ENCODE data around the gene DSCAML1.
A peak's percentile ranks its signal among the peaks of the same experiment; 100 is the strongest.

Gene DSCAML1

DNA sequence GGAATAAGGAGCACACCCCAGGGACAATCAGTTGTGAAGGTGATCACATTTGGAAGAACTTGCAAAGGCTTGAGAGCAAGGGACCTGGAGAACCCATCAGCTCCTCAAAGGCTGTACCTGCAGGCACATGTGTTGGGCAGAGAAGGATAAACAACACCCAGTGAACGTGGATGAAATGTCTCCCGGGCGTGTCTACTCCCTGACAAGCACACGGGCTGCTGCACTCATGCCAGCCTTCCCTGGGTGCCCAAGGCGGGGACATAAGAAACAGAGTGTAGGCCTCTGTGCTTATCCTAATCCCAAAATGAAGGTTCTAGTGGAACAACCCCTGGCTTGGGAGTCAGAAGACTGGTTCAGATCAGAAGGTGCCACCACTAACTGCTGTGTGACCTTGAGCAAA lies 46.7 kb downstream of the DSCAML1 start:
- DNase-seq, result no peak

DNA sequence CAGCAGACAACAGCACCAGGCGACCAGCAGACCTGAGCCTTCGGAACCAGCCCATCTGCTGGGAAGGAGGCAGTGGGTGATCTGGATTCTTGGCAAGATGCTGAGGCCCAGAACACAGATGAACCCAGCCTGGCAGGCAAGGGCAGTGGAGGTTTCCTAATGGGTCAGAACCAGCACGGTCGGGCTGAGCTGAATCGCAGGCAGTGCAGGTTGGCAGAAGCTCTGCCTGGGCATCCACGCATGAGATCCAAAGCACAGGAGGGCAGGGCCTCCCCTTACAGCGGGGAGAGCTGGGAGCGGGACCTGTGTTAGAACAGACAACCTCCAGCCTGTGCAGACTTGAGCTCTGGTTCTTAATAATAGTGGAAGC lies 47.5 kb downstream of the DSCAML1 start:
- DNase-seq, result no peak

DNA sequence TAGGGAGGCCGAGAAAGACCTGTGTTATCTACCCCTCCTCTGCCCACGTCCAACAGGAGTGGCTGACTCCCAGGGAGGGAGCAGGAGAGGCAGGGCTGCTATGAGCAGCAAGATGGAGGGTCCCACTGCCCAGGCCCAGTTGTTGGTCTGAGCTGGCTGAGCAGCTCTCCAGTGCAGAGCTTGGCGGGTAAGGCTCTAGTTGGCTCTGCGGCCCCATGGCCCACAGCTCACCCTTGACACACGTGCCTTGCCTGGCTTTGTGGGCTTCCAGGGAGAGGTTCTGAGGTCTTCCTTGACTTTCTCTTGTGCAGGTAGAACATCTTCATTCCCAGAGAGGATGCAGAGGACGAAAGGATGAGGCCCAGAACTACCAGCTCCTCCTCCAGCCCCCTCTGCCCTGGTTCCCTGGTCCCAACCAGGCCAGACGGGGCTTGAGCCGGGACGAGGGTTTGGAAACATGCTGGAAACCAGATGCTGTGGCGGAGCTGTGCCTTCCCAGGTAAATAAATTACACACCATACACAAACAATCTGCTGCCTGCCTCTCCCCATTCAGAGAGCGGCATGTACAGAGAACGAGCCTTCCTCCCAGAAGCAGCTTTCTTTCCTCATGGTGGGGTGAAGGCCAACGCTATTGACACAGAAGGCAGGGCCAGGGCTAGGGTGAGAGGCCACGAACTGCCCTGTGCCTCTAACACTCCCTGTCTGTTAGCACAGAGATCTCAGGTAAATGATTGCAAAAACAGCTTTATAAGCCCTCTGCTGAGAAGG lies 48.1 kb downstream of the DSCAML1 start:
- no peak for DNase-seq

DNA sequence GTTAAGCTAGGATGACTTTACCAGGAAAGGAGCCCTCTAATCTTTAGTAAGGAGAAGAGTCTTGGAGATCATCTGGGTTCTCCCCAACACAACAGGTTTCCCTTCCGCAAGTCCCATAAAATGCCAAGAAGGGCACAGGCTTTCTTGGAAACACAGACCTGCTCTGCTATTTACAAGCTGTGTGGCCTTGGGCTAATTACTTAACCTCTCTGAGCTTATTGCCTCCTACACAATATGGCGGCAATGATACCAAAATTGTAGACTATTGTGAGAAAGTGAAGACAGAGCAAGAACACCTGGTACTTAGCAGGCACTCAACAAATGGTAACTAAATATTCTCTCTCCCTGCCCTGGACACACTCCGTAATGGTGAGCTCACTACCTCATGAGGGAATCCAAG lies 49.1 kb downstream of the DSCAML1 start:
- DNase-seq, result no peak

DNA sequence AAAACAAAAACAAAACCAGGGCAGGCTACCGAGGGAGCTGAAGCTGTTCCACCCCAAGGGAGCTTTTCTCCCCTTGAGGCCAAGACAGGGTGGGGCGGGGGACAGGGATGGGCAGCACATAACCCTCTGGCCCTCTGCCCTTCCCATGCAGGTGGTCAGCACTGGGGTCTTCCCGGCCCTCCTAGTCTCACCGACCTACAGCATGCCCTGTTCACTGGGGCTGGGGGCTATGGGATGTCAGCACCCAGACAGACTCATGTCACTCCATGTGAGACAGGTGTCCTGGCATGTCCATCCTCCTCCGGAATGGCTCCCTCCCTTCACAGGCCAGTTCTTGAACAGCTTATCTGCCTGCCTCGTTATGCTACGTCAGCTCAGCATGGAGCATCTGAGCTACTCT lies 51.7 kb downstream of the DSCAML1 start:
- no peak for DNase-seq

DNA sequence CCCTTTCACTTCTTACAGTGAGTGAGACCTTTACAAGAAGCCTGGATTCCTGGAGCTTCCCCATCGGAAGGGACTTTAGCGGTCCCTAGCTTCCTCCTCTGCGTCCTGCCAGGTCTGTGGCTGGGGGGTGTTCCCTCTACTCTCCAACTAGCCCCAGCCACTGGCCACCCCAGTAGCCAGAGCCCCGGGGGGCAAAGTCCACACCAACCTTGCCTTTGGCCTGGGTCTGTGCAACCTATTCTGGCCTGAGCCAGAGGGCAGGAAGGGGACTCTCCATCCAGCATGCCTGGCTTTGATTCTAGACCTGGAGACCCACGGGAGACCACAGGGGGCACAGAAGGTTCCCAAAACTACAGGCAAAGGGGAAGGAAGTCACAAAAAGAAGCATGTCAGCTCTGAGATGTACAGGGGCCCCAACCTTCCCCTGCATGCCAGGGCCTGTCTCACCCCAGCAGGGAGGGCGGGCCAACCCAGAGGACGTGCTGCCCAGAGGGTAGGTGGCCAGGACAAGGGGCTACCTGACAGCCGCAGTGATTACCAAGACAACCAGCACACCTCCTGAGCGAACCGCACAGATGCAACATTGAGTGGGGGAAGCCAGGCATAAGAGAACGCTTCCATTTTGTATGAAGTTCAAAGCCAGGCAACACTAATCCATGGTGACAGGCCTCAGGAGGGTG lies 52.4 kb downstream of the DSCAML1 start:
- DNase-seq, result no peak

DNA sequence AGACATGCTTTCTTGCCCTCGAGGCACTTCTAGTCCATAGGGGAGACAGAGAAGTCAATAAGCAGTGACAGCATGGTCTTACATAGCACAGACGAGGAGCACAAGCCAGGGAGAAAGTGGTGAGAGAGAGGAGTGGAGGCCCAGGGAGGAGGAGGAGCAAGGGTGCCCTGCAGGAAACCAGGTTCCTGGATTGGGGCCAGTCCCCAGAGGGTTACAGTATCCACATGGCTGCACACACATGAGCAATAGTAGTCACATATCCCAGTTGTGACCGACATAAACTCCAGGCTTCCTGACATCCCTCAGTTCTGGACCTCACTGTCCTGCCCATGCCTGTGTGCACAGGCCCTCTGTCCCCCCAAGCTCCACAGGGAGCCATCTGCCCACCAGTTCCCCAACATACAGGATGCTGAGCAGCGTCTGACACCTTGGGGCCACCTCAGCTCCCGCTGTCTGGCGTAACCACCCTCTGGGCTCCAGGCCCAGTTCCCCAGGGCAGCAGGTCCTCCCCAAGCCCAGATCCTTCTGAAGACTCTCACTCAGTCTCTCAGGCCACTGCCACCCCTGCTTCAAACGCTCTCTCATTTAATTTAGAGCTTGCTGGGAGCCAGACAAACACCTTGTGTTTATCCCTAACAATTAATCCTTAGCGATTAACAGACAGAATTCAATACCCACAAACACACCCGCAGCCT lies 53.7 kb downstream of the DSCAML1 start:
- DNase-seq, result peak; percentile 91

DNA sequence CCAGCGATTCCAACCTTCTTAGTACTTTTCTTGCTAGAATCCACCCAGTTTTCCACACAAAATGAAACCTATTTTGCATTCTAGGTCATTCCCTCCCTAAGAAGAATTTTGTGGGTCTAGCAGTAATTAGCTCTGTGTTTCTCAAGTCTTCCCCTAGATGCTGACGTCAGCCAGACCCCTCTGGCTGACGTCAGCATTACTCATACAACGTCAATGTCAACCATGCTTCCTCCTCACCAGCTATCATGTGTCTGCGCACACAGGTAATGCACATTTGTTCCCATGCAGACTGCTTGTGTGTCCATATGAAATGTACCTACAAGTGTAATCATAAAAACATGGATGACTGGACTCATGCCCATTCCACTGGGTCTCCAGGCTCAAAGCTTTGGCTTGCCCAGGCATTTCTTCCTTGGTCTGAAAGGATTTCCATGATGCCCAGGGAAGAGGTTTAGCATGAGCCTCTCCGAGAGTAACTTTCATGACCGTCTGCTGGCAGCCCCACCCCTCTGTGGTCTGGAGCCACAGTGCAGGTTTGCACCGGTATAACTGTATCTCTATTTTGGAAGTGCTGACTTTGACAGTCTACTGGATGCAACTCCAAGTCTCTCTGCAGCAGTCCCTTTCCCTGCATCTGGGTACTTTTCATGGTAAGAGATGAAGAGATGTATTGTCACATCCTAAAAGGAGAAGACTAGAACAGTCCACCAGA lies 58.6 kb downstream of the DSCAML1 start:
- DNase-seq, result no peak

DNA sequence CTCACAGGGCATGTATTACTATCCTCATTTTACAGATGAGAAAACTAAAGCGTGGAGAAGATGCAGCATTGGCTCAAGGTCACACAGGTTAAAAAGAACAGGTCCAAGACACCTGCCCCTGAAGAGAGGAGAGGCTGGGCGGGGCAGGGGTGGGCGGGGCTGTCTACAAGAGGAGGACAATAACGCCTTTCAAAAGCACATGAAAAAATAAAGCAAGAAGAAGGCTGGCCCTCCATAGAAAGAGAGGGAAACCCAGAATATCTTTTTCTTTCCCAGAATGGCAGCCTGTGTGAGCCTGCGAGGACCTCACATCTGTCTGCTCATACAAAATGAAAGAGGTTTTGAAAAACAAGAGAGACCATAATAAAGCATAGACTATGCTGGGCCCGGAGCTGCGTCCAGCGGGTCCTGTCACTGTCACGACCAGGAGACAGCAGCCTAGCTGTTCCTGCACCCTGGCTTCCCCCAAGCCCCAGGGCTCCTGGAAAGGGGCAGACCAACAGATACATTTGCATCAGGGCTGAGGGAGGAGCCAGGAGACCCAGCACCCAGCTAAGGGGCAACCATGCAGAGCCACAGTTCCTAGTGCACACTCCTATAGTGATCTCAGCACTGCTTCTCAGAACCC lies 61.6 kb downstream of the DSCAML1 start:
- DNase-seq, result no peak

DNA sequence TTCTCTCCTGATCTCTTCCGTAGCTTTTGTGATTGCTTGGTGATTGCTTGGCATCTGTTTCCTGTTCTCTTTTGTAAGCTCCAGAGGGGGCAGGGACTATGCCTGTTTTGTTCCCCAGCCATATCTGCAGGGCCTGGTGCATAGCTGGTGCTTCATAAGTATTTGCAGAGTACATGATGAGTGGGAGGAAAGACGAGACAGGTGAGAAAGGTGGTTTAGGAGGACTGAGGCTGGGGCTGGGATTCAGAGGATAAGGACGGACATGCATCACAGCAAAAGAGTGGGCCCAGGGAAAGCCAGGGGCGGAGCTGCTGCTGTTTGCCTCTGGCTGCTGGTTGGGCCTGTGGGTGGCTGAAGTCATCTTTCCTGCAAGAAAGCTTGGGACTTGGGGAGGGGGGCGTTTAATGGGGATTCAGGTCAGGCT lies 62.4 kb downstream of the DSCAML1 start:
- peak; percentile 86 for DNase-seq

DNA sequence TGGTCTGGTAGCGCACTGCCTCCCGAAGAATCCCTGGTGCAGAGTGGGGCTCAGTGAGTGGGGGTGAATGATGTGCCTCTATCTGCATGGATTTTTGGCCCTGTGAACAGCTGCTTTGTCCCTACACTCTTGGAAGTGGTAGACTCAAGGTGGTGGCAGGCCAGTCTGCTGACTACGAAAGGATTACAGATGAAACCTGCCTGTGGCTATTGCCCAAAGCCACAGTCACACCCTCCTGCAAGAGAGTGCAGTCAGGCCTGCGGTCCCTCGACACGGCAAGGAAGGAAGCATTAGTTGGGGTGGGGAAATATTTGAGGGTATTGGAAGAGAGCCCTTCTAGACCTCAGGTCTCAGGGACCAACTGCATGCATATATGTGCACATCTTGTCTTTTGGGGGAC lies 63.7 kb downstream of the DSCAML1 start:
- DNase-seq, result no peak

DNA sequence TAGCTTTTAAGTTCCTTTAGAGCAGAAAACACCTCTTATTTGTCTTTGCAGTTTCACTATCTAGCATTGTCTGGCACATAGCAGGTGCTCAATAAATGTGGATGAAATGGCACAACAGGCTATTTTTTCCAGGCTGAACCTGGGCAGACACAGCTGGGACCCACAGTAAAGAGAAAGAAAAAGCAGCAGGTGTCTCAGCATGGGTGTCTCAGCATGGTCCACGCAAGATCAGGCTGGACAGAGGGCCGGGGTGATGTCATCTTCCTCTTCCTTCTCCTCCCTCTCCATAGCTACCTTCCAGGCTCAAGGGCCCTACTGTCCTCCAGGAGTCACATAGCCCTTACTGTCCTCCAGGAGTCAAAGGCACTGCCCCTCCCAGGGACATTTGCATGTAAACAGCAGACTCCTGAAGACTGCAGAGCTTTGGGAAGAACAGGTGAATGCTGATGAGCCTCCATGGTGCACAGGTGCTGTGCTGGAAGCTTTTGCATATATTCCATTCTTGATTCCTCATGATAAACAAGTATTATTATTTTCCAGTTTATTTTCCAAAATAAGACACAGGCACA lies 65.2 kb downstream of the DSCAML1 start:
- DNase-seq, result peak; percentile 74

DNA sequence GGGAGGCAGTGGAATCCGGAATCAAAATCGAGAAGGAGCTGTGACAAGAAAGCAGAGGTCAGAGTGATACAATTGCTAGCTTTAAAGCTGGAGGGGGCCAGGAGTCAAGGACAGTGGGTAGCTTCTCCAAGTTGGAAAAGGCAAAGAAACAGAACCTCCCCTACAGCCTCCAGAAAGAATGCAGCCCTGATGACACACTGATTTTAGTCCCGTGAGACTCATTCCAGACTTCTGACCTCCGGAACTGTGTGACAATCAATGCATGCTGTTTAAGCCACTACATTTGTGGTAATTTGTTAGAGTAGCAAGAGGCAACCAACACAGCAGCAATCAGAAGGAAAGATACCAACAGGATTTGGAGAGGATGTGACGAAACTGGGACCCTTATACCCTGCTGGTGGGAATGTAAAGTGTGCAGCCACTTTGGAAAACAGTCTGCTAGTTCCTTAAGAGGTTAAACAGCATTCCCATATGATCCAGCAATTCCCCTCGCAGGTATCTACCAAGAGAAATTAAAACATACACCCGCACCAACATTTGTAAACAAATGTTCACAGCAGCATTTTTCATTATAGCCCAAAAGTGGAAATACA lies 66.7 kb downstream of the DSCAML1 start:
- DNase-seq, result no peak

DNA sequence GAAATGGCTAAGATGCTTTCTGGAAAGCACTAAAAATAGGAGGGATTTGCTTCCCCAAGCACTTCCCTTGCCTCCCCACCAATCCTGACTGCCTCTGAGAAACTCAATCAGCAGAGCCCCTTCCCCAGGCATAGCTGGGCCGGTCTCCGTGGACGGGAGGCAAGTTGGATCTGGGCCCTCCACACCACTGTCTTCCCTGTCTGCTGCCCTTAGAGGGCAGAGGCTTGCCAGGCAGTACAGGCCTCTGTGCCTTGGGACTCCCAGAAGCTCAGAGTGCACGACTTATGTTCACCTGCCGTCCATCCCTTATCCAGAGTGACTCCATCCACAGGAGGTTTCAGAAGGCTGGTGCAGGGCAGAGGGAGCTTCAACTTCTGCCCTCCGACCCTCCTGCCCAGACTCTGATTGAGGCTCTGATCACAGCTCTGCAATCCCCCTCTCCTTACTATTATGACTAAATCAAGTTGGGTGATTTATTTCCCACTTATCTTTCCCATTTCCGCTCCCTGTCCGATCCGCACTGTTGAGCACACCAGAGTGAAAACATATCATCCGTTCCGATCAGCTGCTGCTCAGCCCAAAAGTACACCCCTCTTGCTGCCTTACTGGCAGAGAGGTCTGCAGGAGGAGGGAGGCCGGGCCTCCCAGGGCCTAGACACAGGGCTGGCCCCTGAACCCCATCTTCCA lies 71.8 kb downstream of the DSCAML1 start:
- DNase-seq, result no peak

DNA sequence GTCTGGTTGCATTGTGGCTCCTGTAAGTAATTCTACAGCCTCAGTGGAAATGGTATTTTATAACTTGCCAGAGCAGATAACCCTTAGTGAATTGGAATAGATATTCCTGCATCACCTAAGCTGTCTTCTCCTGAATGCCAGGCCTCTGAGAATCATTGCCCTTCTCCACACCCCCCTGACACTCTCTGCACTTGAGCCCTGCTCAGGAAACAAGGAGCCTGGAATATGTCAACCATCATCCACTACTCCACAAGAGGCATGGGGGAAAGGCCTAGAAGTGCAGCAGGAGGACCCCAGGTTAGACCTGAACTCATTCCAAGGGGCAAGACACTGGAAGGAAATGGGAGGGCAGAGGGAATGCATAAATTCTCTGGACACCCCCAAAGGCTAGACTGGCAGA lies 72.4 kb downstream of the DSCAML1 start:
- DNase-seq, result no peak

DNA sequence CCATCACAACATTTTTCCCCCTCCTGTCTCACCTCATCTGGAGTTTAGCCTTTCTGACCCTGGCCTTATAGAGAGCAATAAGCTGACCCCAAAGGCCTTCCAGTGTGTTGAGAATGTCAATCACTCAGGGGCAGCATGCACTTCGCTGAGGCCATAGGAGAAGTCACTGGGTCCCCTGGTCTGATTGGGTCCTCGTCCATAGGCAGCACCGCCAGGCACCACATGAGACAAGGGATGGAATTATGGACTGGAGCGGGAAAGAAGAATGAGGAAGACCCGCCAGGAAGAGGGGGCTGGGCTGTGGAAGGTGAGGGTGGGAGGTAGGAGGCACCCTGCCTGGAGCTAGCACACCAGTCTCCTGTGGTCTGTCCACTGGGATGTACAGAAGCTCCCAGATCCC lies 72.9 kb downstream of the DSCAML1 start:
- DNase-seq, result peak; percentile 28

DNA sequence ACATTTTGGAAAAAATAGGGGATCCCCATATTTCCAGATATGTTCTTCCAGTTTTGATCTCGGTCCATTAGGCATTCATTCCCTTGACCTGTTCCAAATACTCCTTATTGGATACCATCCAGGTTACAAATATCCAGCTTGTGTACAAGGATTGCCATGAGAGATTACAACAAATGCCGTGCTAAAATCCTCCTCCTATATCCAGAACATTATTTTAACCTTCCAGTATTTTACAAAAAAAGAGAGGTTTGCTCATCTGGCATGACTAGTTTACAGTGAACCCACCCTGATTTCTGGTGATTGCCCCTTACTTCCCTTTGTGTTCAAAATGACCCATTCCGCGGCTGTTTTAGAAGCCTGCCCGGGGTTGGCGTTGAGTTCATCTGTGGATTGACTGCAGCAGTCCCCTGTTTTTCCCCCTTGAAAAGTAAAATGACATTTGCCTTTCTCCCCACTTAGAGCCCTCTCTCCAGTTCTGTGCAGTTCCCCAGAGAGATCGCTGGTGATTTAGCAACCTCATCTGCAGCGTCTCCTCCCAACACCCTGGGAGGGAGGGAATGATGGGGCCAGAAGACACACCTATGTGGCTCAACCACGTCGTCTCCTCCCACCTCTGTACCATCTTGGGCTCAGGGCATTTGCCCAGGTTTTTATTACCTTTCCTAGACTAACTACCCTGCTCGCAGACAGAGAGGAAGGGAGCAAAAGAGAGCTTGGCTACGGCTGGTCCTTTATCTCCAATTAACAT lies 73.6 kb downstream of the DSCAML1 start:
- peak; percentile 79 for DNase-seq

DNA sequence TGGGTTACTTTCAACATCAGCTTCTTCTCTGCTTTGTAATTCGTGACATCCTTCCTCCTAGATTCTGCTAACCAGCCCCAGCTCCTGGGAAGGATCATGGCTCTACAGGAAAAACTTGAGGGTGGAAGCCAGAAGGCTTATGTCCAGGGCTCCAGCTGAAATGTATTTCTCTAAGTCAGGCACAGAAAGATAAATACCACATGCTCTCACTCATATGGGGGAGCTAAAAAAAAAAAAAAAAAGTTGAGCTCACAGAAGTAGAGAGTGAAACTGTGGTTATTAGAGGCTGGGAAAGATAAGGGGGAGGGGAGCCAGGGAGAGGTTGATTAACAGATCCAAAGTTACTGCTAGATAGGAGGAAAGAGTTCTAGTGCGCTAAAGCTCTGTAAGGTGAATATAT lies 74.9 kb downstream of the DSCAML1 start:
- no peak for DNase-seq

DNA sequence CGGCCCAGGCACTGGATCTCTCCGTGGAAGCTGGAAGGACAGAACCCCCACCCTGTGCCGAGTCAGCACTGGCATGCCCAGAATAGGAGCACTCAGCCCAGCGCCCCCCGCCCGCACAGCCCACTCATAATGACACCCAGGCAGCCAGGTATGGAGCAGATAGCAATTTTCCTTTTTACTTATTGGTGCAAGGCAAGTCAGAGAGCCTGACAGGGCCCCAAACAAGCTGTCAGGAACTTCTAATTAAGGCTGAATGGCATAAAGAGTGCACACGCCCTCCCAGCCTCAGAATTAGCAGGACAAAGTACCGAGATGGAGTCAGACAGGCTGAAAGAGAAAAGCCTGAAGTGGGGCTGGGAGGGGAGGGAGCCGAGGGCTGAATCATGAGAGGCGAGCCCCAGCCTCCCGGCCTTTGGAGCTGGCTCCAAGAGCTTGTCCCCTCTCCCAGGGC lies 76.9 kb downstream of the DSCAML1 start:
- DNase-seq, result peak; percentile 90

DNA sequence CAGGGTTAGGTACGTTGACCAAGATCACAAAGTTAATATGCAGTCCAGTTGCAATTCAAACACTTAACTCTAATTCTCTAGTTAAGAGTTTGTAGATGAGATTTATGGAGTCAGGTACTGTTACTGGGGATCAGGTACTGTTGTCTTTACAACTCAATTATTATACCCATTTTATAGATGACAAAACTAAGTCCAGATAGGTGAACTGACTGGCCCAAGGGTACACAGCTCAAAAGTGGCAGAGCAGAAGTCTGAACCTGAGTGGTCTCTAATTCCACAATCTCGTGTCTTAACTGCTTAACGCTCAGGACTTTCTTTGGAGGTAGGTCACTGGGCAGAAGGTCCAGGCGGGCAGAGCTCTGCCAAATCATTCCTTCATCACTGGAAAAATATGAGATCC lies 77.5 kb downstream of the DSCAML1 start:
- DNase-seq, result no peak

All from NCI-H69 (cell line).